ENCODE measurements around the gene RPL15. TPM values are rescaled to one million over a fixed set of nuclear protein-coding genes. Genes with fewer than 3 reads are reported as not detected.
"Not testable (repeated sequence)": the region's sequence is repeated elsewhere in the genome, so short reads cannot be mapped to it uniquely, and the experiment has no call there.

The RPL15 gene
- total and polyA plus RNA-seq, 2 of the 13 experiments (the other 11 are each of a cell fraction or from before 2014, with no cell fraction given), result 1,297 to 3,693 TPM

- CTCF ChIA-PET (ENCODE audit: low intra/inter-chr PET ratio, low total read pairs); H3K27ac ChIP-seq (ENCODE audit: extremely low read length, insufficient read depth, low read length); H3K36me3 ChIP-seq (replicated peaks in 1 of 2; ENCODE audit: control insufficient read depth in 1 of 2, insufficient read depth in 2 of 2, low read length in 2 of 2); H3K79me2 ChIP-seq (ENCODE audit: insufficient read depth, low read length); in situ Hi-C loops (cut with HindIII; ENCODE audit: extremely low pct_ligation_motif_present, low pct_unique_long_range_greater_than_20kb); FAIRE-seq; DNase-seq (ENCODE audit: low spot score); intact Hi-C loops (cut with micrococcal nuclease; ENCODE audit: unreplicated experiment); H2AFZ ChIP-seq (ENCODE audit: low read length); H3K9ac ChIP-seq (ENCODE audit: insufficient read depth, low read depth, low read length); BruUV-seq (replicated peaks); H3K4me1 ChIP-seq (ENCODE audit: insufficient read depth, low read length); POLR2A ChIA-PET; ATAC-seq; H3K9me3 ChIP-seq (ENCODE audit: low read length); H3K4me3 ChIP-seq (replicated peaks in 1 of 3; ENCODE audit: insufficient read depth in 1 of 3, low read depth in 2 of 3, low read length in 3 of 3); H3K27me3 ChIP-seq (ENCODE audit: control insufficient read depth in 1 of 2, insufficient read depth in 2 of 2, low read length in 2 of 2); H4K20me1 ChIP-seq (ENCODE audit: insufficient read depth, low read length); H3K4me2 ChIP-seq (ENCODE audit: low read depth, low read length): not testable (repeated sequence)
- 97% methylated on average over 12 of the region's 34 CpGs for WGBS (ENCODE audit: low lambda C conversion rate)
Observed at GRCh38 chr3:23871361-23871760, 45.6 kb upstream of the RPL15 start.

GRCh38 chr3:23872330-23872729 lies 44.6 kb upstream of the RPL15 start:
- Histone ChIP-seq H3K4me2 (ENCODE audit: low read depth, low read length) (no peak overlapping the region), H3K9me3 (ENCODE audit: low read length) (no peaks in the 10 kb centered on the region), H3K27ac (ENCODE audit: extremely low read length, insufficient read depth, low read length) (no peak overlapping the region), H4K20me1 (ENCODE audit: insufficient read depth, low read length) (0 out of 2 replicates have a peak, but pooled peaks cover 3% of the 10 kb centered on the region), H2AFZ (ENCODE audit: low read length) (no peak overlapping the region), H3K36me3 (replicated peaks in 1 of 2; ENCODE audit: control insufficient read depth in 1 of 2, insufficient read depth in 2 of 2, low read length in 2 of 2) (no peaks in the 10 kb centered on the region), H3K9ac (ENCODE audit: insufficient read depth, low read depth, low read length) (no peak overlapping the region), H3K27me3 (ENCODE audit: control insufficient read depth in 1 of 2, insufficient read depth in 2 of 2, low read length in 2 of 2) (no peaks in the 10 kb centered on the region), H3K79me2 (ENCODE audit: insufficient read depth, low read length) (peaks cover 8% of the 10 kb centered on the region), H3K4me3 (replicated peaks in 1 of 3; ENCODE audit: insufficient read depth in 1 of 3, low read depth in 2 of 3, low read length in 3 of 3) (no peak overlapping the region), H3K4me1 (ENCODE audit: insufficient read depth, low read length) (no peaks in the 10 kb centered on the region; the same call in 1 of the 2 replicates)
- ChIA-PET POLR2A (no interaction called here), CTCF (ENCODE audit: low intra/inter-chr PET ratio, low total read pairs) (no interaction called here)
- FAIRE-seq (no peak), ATAC-seq (no peak), DNase-seq (ENCODE audit: low spot score) (no peak)
- 98% methylated on average over 3 of the region's 3 CpGs for WGBS (ENCODE audit: low lambda C conversion rate)
- BruUV-seq (replicated peaks), result no TSS peak
- in situ Hi-C loops (cut with HindIII; ENCODE audit: extremely low pct_ligation_motif_present, low pct_unique_long_range_greater_than_20kb), result no loop called here
- intact Hi-C loops (cut with micrococcal nuclease; ENCODE audit: unreplicated experiment), result no loop called here
- TF ChIP-seq CEBPG (CRISPR knock-in tag; IDR thresholded peaks at IDR 0.05) (no peak), HNRNPK (IDR thresholded peaks at IDR 0.05; ENCODE audit: low read depth, low read length, poor library complexity, severe bottlenecking) (peak; percentile 82)

- ATAC-seq (peak; percentile 49; the same call in 2 of the 3 replicates), FAIRE-seq (no peak), DNase-seq (ENCODE audit: low spot score) (no peak)
- TF ChIP-seq CEBPB (IDR thresholded peaks at IDR 0.05; ENCODE audit: borderline replicate concordance, low read depth, low read length) (peak; percentile 21; the same call in 1 of the 2 replicates), ATF3 (CRISPR knock-in tag; IDR thresholded peaks at IDR 0.05) (no peak)
- in situ Hi-C loops (cut with HindIII; ENCODE audit: extremely low pct_ligation_motif_present, low pct_unique_long_range_greater_than_20kb), result no loop called here
- POLR2A ChIA-PET, result no interaction called here
- BruUV-seq (replicated peaks), result no TSS peak
- no peak overlapping the region for H3K4me2 ChIP-seq (ENCODE audit: low read depth, low read length)
- no peaks in the 10 kb centered on the region; the same call in 1 of the 2 replicates for H3K4me1 ChIP-seq (ENCODE audit: insufficient read depth, low read length)
- no peaks in the 10 kb centered on the region for H3K9me3 ChIP-seq (ENCODE audit: low read length)
- H3K36me3 ChIP-seq (replicated peaks in 1 of 2; ENCODE audit: control insufficient read depth in 1 of 2, insufficient read depth in 2 of 2, low read length in 2 of 2), result no peaks in the 10 kb centered on the region
- no peaks in the 10 kb centered on the region for H3K27me3 ChIP-seq (ENCODE audit: control insufficient read depth in 1 of 2, insufficient read depth in 2 of 2, low read length in 2 of 2)
- intact Hi-C loops (cut with micrococcal nuclease; ENCODE audit: unreplicated experiment), result no loop called here
- no peak overlapping the region for H3K27ac ChIP-seq (ENCODE audit: extremely low read length, insufficient read depth, low read length)
- 0 out of 2 replicates have a peak, but pooled peaks cover 3% of the 10 kb centered on the region for H4K20me1 ChIP-seq (ENCODE audit: insufficient read depth, low read length)
- WGBS (ENCODE audit: low lambda C conversion rate), result 96% methylated on average over 2 of the region's 2 CpGs
- no peak overlapping the region for H3K4me3 ChIP-seq (replicated peaks in 1 of 3; ENCODE audit: insufficient read depth in 1 of 3, low read depth in 2 of 3, low read length in 3 of 3)
- no peak overlapping the region for H2AFZ ChIP-seq (ENCODE audit: low read length)
- H3K79me2 ChIP-seq (ENCODE audit: insufficient read depth, low read length), result peaks cover 5% of the 10 kb centered on the region
- CTCF ChIA-PET (ENCODE audit: low intra/inter-chr PET ratio, low total read pairs), result no interaction called here
- no peak overlapping the region for H3K9ac ChIP-seq (ENCODE audit: insufficient read depth, low read depth, low read length)
Observed at GRCh38 chr3:23873941-23874340, 43.0 kb upstream of the RPL15 start.
